A549 (cell line): ENCODE data around the gene GRK6.
A peak's percentile ranks its signal among the peaks of the same experiment; 100 is the strongest.

ENCODE experiments used
- HDAC2 ChIP-seq: fragments of 200-600 bp; sonication (generic); IDR thresholded peaks from 2 replicates; pipeline ENCODE4 v1.6.1; 2016
- POLR2A ChIP-seq: IDR thresholded peaks from 2 replicates; pipeline ENCODE4 v1.6.1; 2012; ENCODE audit warnings: mild to moderate bottlenecking, low read length
- TF ChIP-seq, protein P1 (sequence below): fragments of 150-350 bp; IDR thresholded peaks from 2 replicates; pipeline ENCODE4 v1.6.1; 2014; ENCODE audit warnings: low read depth, mild to moderate bottlenecking, low read length
- TF ChIP-seq, protein P2 (sequence below): fragments of >200 bp; sonication (Bioruptor Twin); formaldehyde crosslinking; IDR thresholded peaks from 3 replicates; pipeline ENCODE4 v1.5.1; 2016

DNA sequence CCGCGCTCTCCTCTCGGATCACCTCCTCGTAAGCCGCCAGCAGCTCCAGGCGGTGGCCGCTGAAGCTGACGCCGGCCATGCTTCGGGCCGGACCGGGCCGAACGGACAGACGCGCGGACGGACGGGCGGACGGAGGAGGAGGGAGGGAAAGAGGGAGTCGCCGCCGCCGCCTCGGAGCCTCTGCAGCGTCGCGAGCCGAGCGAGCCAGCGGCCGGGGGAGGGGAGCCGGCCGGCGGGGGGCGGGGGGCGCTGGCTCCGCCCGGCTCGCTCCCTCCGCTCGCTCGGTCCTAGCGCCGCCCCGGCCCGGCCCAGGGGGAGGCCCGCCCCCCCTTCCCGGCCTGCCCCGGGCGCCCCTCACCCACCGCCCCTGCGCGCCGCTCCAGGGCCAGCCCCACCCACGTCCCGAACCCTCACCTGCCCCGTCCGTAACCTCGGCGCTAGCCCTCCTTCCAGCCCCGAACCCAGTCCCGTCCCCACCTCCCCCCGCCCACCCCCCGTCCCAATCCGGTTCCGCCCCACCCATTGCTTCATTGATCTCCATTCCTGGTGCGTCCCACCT is 47.0 kb downstream of the GRK6 start, which contains the start of gene DBN1:
- TF ChIP-seq POLR2A (peak; percentile 44), HDAC2 (no peak)
- TF ChIP-seq, protein P1, sequence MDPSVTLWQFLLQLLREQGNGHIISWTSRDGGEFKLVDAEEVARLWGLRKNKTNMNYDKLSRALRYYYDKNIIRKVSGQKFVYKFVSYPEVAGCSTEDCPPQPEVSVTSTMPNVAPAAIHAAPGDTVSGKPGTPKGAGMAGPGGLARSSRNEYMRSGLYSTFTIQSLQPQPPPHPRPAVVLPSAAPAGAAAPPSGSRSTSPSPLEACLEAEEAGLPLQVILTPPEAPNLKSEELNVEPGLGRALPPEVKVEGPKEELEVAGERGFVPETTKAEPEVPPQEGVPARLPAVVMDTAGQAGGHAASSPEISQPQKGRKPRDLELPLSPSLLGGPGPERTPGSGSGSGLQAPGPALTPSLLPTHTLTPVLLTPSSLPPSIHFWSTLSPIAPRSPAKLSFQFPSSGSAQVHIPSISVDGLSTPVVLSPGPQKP: no peak
- TF ChIP-seq, protein P2, sequence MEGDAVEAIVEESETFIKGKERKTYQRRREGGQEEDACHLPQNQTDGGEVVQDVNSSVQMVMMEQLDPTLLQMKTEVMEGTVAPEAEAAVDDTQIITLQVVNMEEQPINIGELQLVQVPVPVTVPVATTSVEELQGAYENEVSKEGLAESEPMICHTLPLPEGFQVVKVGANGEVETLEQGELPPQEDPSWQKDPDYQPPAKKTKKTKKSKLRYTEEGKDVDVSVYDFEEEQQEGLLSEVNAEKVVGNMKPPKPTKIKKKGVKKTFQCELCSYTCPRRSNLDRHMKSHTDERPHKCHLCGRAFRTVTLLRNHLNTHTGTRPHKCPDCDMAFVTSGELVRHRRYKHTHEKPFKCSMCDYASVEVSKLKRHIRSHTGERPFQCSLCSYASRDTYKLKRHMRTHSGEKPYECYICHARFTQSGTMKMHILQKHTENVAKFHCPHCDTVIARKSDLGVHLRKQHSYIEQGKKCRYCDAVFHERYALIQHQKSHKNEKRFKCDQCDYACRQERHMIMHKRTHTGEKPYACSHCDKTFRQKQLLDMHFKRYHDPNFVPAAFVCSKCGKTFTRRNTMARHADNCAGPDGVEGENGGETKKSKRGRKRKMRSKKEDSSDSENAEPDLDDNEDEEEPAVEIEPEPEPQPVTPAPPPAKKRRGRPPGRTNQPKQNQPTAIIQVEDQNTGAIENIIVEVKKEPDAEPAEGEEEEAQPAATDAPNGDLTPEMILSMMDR: no peak
